GM13977 (cell line): Measurements from ENCODE around the gene PSEN2.
"Not testable (repeated sequence)": the region's sequence is repeated elsewhere in the genome, so short reads cannot be mapped to it uniquely, and the experiment has no call there.

ENCODE experiments used
- DNase-seq: peaks from one replicate; pipeline ENCODE4 v3.0.0; 2012; ENCODE audit warnings: low spot score
- in situ Hi-C: fragments of 300-500 bp; cut with MboI; formaldehyde crosslinking; loops from one replicate; pipeline ENCODE4 v1.12.0; 2022; ENCODE audit warnings: low sequenced_read_pairs, low pct_unique_long_range_greater_than_20kb, mixed read lengths, inconsistent platforms; ENCODE audit not compliant: unreplicated experiment
- TF ChIP-seq, protein P1 (sequence below): IDR thresholded peaks from 2 replicates; pipeline ENCODE4 v1.5.1; 2012; ENCODE audit warnings: mild to moderate bottlenecking, control low read depth; ENCODE audit not compliant: insufficient read depth; ENCODE audit errors: extremely low read depth, missing control alignments

Gene PSEN2

DNA sequence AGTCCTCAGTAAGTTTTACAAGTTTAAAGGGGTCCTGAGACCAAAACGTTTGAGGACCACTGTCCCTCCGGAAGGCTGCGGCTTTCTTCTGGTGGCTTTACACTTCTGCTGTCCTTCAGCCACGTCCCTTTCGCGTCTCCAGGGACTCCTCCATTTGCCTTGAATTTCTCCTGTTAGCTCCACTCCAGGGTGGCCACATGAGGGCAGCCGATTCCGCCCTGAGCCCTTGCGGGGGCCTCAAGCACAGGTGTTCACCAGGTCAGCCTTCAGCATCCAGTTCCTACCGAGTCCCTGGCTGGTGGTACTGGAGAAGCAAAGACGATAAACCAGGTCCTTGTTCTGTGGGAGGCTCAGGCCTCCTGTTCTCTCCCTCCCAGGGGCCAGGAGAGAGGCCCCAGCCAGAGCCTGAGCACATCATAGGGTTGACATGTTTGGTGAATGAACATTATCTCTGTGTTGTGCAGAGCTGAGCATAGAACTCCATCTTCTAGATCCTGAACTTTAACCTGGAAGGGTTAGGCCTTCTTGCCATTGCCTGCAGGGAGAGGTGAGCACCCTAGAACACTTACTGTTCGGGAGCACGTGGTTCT is 42.3 kb downstream of the PSEN2 start:
- TF ChIP-seq, protein P1, sequence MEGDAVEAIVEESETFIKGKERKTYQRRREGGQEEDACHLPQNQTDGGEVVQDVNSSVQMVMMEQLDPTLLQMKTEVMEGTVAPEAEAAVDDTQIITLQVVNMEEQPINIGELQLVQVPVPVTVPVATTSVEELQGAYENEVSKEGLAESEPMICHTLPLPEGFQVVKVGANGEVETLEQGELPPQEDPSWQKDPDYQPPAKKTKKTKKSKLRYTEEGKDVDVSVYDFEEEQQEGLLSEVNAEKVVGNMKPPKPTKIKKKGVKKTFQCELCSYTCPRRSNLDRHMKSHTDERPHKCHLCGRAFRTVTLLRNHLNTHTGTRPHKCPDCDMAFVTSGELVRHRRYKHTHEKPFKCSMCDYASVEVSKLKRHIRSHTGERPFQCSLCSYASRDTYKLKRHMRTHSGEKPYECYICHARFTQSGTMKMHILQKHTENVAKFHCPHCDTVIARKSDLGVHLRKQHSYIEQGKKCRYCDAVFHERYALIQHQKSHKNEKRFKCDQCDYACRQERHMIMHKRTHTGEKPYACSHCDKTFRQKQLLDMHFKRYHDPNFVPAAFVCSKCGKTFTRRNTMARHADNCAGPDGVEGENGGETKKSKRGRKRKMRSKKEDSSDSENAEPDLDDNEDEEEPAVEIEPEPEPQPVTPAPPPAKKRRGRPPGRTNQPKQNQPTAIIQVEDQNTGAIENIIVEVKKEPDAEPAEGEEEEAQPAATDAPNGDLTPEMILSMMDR: peak; percentile 87
- in situ Hi-C loops: no loop called here
- DNase-seq: peak; percentile 54

DNA sequence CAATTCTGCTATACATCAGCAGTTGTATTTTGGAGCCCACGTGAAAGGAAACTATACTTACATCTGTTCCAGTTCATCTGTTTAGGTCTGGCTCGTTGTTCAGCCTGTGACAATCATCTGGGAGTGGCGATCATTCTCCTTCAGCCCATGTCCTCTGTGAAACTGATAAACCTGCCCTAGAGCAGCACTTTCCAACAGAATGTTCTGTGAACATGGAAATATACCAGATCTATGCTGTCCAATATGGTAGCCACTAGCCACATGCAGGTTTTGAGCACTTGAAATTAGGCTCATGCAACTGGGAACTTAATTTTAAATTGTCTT is 45.2 kb downstream of the PSEN2 start:
- in situ Hi-C loops: no loop called here
- TF ChIP-seq, protein P1: no peak
- DNase-seq: peak; percentile 25

DNA sequence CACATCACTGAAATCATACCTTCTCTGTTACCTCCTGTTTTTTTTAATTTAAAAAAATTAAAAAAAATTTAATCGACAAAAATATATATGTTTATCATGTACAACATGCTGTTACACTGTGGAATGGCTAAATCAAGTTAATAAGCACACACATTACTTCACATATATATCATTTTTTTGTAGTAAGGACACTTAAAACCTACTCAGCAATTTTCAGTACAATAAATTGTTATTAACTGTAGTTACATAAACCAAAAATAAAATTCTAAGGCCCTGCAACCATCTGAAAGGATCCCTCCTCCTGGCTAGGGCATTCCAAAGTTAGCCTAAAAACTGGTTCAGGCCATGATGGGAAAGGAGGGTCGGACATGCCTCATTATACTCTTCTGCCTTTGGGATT is 46.1 kb downstream of the PSEN2 start:
- TF ChIP-seq, protein P1: no peak
- DNase-seq: no peak

DNA sequence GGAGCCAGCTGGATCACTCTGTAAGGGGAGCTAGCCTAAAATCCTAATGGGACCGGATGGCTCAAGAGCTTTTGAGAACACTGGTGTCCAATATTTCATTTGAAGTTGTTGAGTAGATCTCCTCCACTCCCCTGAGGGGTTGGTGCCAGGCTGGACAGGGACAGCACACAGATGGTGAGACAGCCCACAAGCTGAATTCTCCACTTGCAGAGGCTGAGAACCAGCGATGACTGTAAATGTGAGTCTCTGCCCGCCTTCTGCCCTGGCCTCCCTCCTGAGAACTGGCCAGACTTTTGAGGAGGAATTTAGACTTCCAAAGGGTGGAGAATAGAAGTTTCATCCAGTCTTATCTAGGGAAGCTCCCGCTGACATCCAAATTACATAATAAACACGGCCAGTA is 49.2 kb downstream of the PSEN2 start:
- in situ Hi-C loops: no loop called here
- TF ChIP-seq, protein P1: no peak
- no peak for DNase-seq

More for the DNA sequence above, 46.1 kb downstream of the PSEN2 start:
- in situ Hi-C loops: no loop called here

DNA sequence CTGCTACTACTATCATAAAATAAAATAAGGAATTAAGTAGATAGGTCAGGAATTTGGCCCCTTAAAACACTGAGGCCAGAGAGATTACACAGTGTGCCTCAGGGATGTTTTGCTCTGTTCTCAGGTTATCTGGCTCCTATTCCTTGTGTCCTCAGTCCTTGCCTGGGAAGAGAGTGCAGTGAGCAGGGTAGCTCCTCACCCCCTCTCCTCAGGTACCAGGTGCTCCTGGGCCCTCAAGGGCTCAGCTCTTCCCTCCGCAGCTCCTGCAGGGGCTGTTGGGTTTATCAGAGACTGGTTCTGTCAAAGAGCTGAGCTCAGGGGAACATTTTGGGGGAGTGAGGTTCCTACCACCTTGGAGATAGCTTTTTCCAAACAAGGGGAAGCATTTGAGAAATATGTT is 49.6 kb downstream of the PSEN2 start:
- TF ChIP-seq, protein P1: no peak
- in situ Hi-C loops: no loop called here
- no peak for DNase-seq

DNA sequence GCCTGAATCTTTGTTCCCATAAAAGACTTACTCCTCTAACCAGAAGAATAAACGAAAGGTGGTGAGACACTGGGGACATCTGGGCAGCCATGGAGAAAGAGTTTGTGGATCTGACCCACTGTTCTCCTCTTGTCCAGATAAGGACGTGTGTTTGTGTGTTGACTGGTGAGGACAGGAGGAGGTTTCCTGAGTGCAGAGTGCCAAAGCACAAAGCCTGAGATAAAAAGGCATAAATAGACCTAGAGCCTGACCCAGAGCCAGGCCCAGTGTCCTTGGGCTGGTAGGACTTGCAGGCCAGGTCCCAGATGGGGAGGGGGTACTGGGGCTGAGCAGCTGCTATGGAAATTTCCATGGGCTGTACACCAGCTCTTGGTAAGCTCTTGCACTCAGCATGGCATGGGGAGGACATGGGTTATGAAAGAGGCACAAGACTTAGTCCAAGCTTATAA is 50.1 kb downstream of the PSEN2 start:
- TF ChIP-seq, protein P1: no peak
- in situ Hi-C loops: no loop called here
- DNase-seq: no peak

DNA sequence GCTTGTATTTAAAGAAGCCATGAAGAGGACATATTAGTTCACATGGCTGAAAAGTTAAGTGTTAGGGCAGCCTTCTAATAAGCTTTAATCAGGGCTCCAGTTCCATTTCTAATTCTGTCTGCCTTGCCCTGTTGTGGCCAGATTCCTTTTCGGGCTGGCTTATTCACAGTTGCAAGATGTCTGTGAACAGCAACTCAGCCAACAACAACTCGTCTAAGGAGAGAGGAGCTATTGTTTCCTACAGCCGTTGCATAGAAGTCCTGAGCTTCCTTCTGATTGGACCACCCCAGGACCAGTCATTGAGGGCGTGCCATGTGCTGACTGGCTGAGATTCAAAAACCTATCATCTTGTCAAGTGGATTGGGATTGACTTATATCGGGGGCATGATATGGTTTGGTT is 51.1 kb downstream of the PSEN2 start:
- DNase-seq: no peak
- TF ChIP-seq, protein P1: no peak
- in situ Hi-C loops: no loop called here

DNA sequence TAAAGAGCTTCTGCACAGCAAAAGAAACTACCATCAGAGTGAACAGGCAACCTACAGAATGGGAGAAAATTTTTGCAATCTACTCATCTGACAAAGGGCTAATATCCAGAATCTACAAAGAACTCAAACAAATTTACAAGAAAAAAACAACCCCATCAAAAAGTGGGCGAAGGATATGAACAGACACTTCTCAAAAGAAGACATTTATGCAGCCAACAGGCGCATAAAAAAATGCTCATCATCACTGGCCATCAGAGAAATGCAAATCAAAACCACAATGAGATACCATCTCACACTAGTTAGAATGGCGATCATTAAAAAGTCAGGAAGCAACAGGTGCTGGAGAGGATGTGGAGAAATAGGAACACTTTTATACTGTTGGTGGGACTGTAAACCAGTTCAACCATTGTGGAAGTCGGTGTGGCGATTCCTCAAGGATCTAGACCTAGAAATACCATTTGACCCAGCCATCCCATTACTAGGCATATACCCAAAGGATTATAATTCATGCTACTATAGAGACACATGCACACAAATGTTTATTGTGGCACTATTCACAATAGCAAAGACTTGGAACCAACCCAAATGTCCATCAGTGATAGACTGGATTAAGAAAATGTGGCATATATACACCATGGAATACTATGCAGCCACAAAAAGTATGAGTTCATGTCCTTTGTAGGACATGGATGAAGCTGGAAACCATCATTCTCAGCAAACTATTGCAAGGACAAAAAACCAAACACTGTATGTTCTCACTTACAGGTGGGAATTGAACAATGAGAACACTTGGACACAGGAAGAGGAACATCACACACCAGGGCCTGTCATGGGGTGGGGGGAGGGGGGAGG is 59.1 kb downstream of the PSEN2 start:
- in situ Hi-C loops, DNase-seq: not testable (repeated sequence)
